ENCODE results near the gene PKD2. TPM values are rescaled to one million over a fixed set of nuclear protein-coding genes. Genes with fewer than 3 reads are reported as not detected.

Gene PKD2
- 5.3 and 7.0 TPM in 2 replicates for polyA plus RNA-seq

GRCh38 chr4:88007304-88008121 lies at the start of gene PKD2:
PKD2 (plus strand) TSS chr4:88007635; CDS start chr4:88007734, 99 bp downstream.

GRCh38 chr4:87975466-87975865 lies 32.0 kb upstream of the PKD2 start, which contains the start of gene SPP1:
SPP1 (plus strand) TSS chr4:87975714; CDS start chr4:87976896, 1,182 bp downstream.

Other genes starting within 250 kb of the PKD2 start
- 0.62 TPM in 1 of 2 replicates, not detected in the other for gene IBSP, start 208.1 kb upstream of the PKD2 start, polyA plus RNA-seq
- not detected in 2 replicates for gene MEPE, start 174.7 kb upstream of the PKD2 start, polyA plus RNA-seq
- 9.8 and 21.8 TPM in 2 replicates for gene SPP1, start 31.9 kb upstream of the PKD2 start, polyA plus RNA-seq
- gene ABCG2, start 151.0 kb downstream of the PKD2 start, polyA plus RNA-seq = 0.76 and 2.0 TPM in 2 replicates